GM23338 (cell line): Measurements from ENCODE around the gene EXOG. TPM values are rescaled to one million over a fixed set of nuclear protein-coding genes. Genes with fewer than 3 reads are reported as not detected.

Source experiments
- ATAC-seq: fragments of 200-7000 bp; cut with Tn5 transposase; 3 replicates; pipeline ENCODE4 v1.9.1; 2020
- DNase-seq: peaks from one replicate; pipeline ENCODE4 v3.0.0-alpha.2; 2015; ENCODE audit warnings: low spot score
- H2AFZ ChIP-seq: fragments of 200-600 bp; sonication (generic); 2 replicates; pipeline ENCODE4 v1.8.0; 2016; ENCODE audit warnings: antibody characterized with exemption, mild to moderate bottlenecking, moderate library complexity
- H3F3A ChIP-seq: fragments of 200-600 bp; sonication (generic); replicated peaks from 2 replicates; pipeline ENCODE4 v1.8.0; 2017; ENCODE audit warnings: antibody characterized with exemption, mixed run types, low read depth
- H3K27ac ChIP-seq: fragments of 200-600 bp; sonication (generic); 2 replicates; pipeline ENCODE4 v1.6.1; 2016; ENCODE audit warnings: low read depth
- H3K27me3 ChIP-seq: fragments of 200-600 bp; sonication (generic); 2 replicates; pipeline ENCODE4 v1.8.0; 2016; ENCODE audit warnings: mild to moderate bottlenecking, mixed run types, moderate library complexity; ENCODE audit not compliant: insufficient read depth
- H3K36me3 ChIP-seq: fragments of 200-600 bp; sonication (generic); 2 replicates; pipeline ENCODE4 v1.8.0; 2016; ENCODE audit warnings: mild to moderate bottlenecking; ENCODE audit not compliant: insufficient read depth
- H3K4me1 ChIP-seq: fragments of 200-600 bp; sonication (generic); 2 replicates; pipeline ENCODE4 v1.8.0; 2016; ENCODE audit warnings: mild to moderate bottlenecking, moderate library complexity; ENCODE audit not compliant: insufficient read depth
- H3K4me2 ChIP-seq: fragments of 200-600 bp; sonication (generic); 2 replicates; pipeline ENCODE4 v1.7.1; 2017; ENCODE audit warnings: mixed run types
- H3K4me3 ChIP-seq: fragments of 200-600 bp; sonication (generic); 2 replicates; pipeline ENCODE4 v1.6.1; 2016; ENCODE audit warnings: mixed run types
- H3K79me2 ChIP-seq: fragments of 200-600 bp; sonication (generic); replicated peaks from 2 replicates; pipeline ENCODE4 v1.8.0; 2017; ENCODE audit warnings: mild to moderate bottlenecking; ENCODE audit not compliant: insufficient read depth
- H3K9me2 ChIP-seq: fragments of 200-600 bp; sonication (generic); 2 replicates; pipeline ENCODE4 v1.8.0; 2017; ENCODE audit not compliant: insufficient read depth
- H4K20me1 ChIP-seq: fragments of 200-600 bp; sonication (generic); replicated peaks from 2 replicates; pipeline ENCODE4 v1.8.0; 2017; ENCODE audit warnings: mild to moderate bottlenecking; ENCODE audit not compliant: insufficient read depth
- H3K27ac Mint-ChIP-seq: 2 replicates; pipeline ENCODE4 v1.8.0; 2020; ENCODE audit warnings: inconsistent platforms, mild to moderate bottlenecking, moderate library complexity, mixed read lengths
- H3K27me3 Mint-ChIP-seq: 3 replicates; pipeline ENCODE4 v1.8.0; 2022; ENCODE audit warnings: low read depth, mild to moderate bottlenecking, moderate library complexity, mixed read lengths, inconsistent platforms; ENCODE audit not compliant: insufficient read depth, poor library complexity
- H3K36me3 Mint-ChIP-seq: 3 replicates; pipeline ENCODE4 v1.8.0; 2021; ENCODE audit warnings: low read depth, mild to moderate bottlenecking, inconsistent platforms, moderate library complexity, mixed read lengths
- H3K4me1 Mint-ChIP-seq: 3 replicates; pipeline ENCODE4 v1.8.0; 2020; ENCODE audit warnings: mild to moderate bottlenecking, inconsistent platforms, mixed read lengths
- H3K4me3 Mint-ChIP-seq: 3 replicates; pipeline ENCODE4 v1.8.0; 2021; ENCODE audit warnings: moderate library complexity, mild to moderate bottlenecking, inconsistent platforms, mixed read lengths
- H3K9me3 Mint-ChIP-seq: 3 replicates; pipeline ENCODE4 v1.8.0; 2020; ENCODE audit warnings: moderate library complexity, mild to moderate bottlenecking, inconsistent platforms, mixed read lengths
- EZH2 ChIP-seq: fragments of 200-600 bp; sonication (generic); IDR thresholded peaks from one replicate; pipeline ENCODE4 v1.8.0; 2017; ENCODE audit warnings: antibody characterized with exemption, mild to moderate bottlenecking, low read depth; ENCODE audit not compliant: unreplicated experiment
- NANOG ChIP-seq: IDR thresholded peaks from 2 replicates; pipeline ENCODE4 v1.6.1; 2016; ENCODE audit warnings: antibody characterized with exemption, borderline replicate concordance
- POLR2AphosphoS5 ChIP-seq: IDR thresholded peaks from 2 replicates; pipeline ENCODE4 v1.6.1; 2016; ENCODE audit warnings: antibody characterized with exemption, low read depth
- ZNF114 ChIP-seq: fragments of 250-450 bp; sonication (Bioruptor Pico); IDR thresholded peaks from 2 replicates; pipeline ENCODE4 v1.5.0; 2020; ENCODE audit warnings: mild to moderate bottlenecking, moderate library complexity
- ZNF331 ChIP-seq: fragments of 250-450 bp; sonication (Bioruptor Pico); IDR thresholded peaks from 2 replicates; pipeline ENCODE4 v1.5.0; 2020; ENCODE audit warnings: low read depth, mild to moderate bottlenecking, moderate library complexity
- polyA plus RNA-seq: library from polyadenylated mRNA; unstranded; fragments of >200 nt; fragmentation: Nextera tagmentation; extraction: Ambion mirVana; gene quantifications from 2 replicates; pipeline ENCODE4 v1.2.1, GENCODE V29; 2016
- total RNA-seq: library from RNA; depleted of rRNA; stranded (reverse); fragments of >200 nt; shearing (Covaris generic); gene quantifications from 2 replicates; pipeline ENCODE4 v1.2.3, GENCODE V29; 2014
- TF ChIP-seq, protein P1 (sequence below): fragments of 250-450 bp; sonication (Bioruptor Pico); IDR thresholded peaks from 2 replicates; pipeline ENCODE4 v1.5.0; 2020; ENCODE audit warnings: mild to moderate bottlenecking, moderate library complexity
- TF ChIP-seq, protein P2 (sequence below): IDR thresholded peaks from 2 replicates; pipeline ENCODE4 v1.6.1; 2016; ENCODE audit warnings: antibody characterized with exemption

The EXOG gene
- total and polyA plus RNA-seq, 2 experiments from 2014 or later = 9.7 to 11.3 TPM

GRCh38 chr3:38524141-38524739 is 28.1 kb downstream of the EXOG start:
- Mint-ChIP-seq H3K36me3 (peaks cover 40% of the 10 kb centered on the region), H3K9me3 (no peaks in the 10 kb centered on the region), H3K4me3 (no peak overlapping the region), H3K27ac (no peak overlapping the region), H3K4me1 (peaks cover 26% of the 10 kb centered on the region), H3K27me3 (no peaks in the 10 kb centered on the region)
- Histone ChIP-seq H3K4me2 (no peak overlapping the region), H3K79me2 (no peaks in the 10 kb centered on the region), H3F3A (no peaks in the 10 kb centered on the region), H3K4me3 (no peak overlapping the region), H3K36me3 (peaks cover 12% of the 10 kb centered on the region), H3K27me3 (no peaks in the 10 kb centered on the region), H4K20me1 (no peaks in the 10 kb centered on the region), H3K9me2 (no peaks in the 10 kb centered on the region), H2AFZ (no peak overlapping the region), H3K27ac (no peak overlapping the region), H3K4me1 (peaks cover 14% of the 10 kb centered on the region)
- no peak for DNase-seq
- ATAC-seq = no peak
- TF ChIP-seq ZNF114 (CRISPR knock-in tag) (no peak), POLR2AphosphoS5 (no peak), ZNF331 (CRISPR knock-in tag) (no peak), NANOG (no peak), EZH2 (no peak)
- TF ChIP-seq, protein P1, sequence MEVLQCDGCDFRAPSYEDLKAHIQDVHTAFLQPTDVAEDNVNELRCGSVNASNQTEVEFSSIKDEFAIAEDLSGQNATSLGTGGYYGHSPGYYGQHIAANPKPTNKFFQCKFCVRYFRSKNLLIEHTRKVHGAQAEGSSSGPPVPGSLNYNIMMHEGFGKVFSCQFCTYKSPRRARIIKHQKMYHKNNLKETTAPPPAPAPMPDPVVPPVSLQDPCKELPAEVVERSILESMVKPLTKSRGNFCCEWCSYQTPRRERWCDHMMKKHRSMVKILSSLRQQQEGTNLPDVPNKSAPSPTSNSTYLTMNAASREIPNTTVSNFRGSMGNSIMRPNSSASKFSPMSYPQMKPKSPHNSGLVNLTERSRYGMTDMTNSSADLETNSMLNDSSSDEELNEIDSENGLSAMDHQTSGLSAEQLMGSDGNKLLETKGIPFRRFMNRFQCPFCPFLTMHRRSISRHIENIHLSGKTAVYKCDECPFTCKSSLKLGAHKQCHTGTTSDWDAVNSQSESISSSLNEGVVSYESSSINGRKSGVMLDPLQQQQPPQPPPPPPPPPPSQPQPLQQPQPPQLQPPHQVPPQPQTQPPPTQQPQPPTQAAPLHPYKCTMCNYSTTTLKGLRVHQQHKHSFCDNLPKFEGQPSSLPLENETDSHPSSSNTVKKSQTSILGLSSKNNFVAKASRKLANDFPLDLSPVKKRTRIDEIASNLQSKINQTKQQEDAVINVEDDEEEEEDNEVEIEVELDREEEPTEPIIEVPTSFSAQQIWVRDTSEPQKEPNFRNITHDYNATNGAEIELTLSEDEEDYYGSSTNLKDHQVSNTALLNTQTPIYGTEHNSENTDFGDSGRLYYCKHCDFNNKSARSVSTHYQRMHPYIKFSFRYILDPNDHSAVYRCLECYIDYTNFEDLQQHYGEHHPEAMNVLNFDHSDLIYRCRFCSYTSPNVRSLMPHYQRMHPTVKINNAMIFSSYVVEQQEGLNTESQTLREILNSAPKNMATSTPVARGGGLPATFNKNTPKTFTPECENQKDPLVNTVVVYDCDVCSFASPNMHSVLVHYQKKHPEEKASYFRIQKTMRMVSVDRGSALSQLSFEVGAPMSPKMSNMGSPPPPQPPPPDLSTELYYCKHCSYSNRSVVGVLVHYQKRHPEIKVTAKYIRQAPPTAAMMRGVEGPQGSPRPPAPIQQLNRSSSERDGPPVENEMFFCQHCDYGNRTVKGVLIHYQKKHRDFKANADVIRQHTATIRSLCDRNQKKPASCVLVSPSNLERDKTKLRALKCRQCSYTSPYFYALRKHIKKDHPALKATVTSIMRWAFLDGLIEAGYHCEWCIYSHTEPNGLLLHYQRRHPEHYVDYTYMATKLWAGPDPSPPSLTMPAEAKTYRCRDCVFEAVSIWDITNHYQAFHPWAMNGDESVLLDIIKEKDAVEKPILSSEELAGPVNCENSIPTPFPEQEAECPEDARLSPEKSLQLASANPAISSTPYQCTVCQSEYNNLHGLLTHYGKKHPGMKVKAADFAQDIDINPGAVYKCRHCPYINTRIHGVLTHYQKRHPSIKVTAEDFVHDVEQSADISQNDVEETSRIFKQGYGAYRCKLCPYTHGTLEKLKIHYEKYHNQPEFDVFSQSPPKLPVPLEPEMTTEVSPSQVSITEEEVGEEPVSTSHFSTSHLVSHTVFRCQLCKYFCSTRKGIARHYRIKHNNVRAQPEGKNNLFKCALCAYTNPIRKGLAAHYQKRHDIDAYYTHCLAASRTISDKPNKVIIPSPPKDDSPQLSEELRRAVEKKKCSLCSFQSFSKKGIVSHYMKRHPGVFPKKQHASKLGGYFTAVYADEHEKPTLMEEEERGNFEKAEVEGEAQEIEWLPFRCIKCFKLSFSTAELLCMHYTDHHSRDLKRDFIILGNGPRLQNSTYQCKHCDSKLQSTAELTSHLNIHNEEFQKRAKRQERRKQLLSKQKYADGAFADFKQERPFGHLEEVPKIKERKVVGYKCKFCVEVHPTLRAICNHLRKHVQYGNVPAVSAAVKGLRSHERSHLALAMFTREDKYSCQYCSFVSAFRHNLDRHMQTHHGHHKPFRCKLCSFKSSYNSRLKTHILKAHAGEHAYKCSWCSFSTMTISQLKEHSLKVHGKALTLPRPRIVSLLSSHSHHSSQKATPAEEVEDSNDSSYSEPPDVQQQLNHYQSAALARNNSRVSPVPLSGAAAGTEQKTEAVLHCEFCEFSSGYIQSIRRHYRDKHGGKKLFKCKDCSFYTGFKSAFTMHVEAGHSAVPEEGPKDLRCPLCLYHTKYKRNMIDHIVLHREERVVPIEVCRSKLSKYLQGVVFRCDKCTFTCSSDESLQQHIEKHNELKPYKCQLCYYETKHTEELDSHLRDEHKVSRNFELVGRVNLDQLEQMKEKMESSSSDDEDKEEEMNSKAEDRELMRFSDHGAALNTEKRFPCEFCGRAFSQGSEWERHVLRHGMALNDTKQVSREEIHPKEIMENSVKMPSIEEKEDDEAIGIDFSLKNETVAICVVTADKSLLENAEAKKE (CRISPR knock-in tag) = no peak
- TF ChIP-seq, protein P2, sequence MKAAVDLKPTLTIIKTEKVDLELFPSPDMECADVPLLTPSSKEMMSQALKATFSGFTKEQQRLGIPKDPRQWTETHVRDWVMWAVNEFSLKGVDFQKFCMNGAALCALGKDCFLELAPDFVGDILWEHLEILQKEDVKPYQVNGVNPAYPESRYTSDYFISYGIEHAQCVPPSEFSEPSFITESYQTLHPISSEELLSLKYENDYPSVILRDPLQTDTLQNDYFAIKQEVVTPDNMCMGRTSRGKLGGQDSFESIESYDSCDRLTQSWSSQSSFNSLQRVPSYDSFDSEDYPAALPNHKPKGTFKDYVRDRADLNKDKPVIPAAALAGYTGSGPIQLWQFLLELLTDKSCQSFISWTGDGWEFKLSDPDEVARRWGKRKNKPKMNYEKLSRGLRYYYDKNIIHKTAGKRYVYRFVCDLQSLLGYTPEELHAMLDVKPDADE = no peak
